Activated T-helper 1 cell treated with anti-CD3 and anti-CD28 coated beads, Interleukin-12 subunit alpha, Interleukin-12 subunit beta, Interleukin-2, Interleukin-4 antibody, amounts not matched to agents 30 ng/mL and 10 ng/mL and 1 ng/mL, durations not matched to agents 14 hours and 24 hours and 36 hours (primary cell): ENCODE results near the gene RBM20. TPM values are rescaled to one million over a fixed set of nuclear protein-coding genes. Genes with fewer than 3 reads are reported as not detected.

ENCODE experiments used
- DNase-seq: peaks from one replicate; pipeline ENCODE4 v3.0.0; 2021; ENCODE audit warnings: low spot score
- H3K27ac Mint-ChIP-seq: one replicate; pipeline ENCODE4 v1.8.0; 2021; ENCODE audit warnings: mild to moderate bottlenecking, mixed read lengths
- H3K27me3 Mint-ChIP-seq: one replicate; pipeline ENCODE4 v1.8.0; 2022; ENCODE audit warnings: mild to moderate bottlenecking, moderate library complexity, mixed read lengths; ENCODE audit not compliant: insufficient read depth
- H3K36me3 Mint-ChIP-seq: one replicate; pipeline ENCODE4 v1.8.0; 2021; ENCODE audit warnings: low read depth, mixed read lengths
- H3K4me1 Mint-ChIP-seq: one replicate; pipeline ENCODE4 v1.8.0; 2021; ENCODE audit warnings: low read depth, mixed read lengths
- H3K4me3 Mint-ChIP-seq: one replicate; pipeline ENCODE4 v1.8.0; 2021; ENCODE audit warnings: mild to moderate bottlenecking, moderate library complexity, mixed read lengths
- H3K9me3 Mint-ChIP-seq: one replicate; pipeline ENCODE4 v1.8.0; 2021; ENCODE audit warnings: mixed read lengths
- intact Hi-C: fragments of 100-400 bp; cut with micrococcal nuclease; formaldehyde crosslinking; loops from one replicate; pipeline ENCODE4 v1.15.1; 2024
- total RNA-seq: library from RNA; stranded (reverse); gene quantifications from 2 replicates; pipeline ENCODE4 v1.2.3, GENCODE V29; 2022

RBM20 gene
- total RNA-seq, 1 donor from 2014 or later: not detected

- intact Hi-C loops: no loop called here
- no peak overlapping the region for H3K27ac Mint-ChIP-seq
Observed at GRCh38 chr10:110644598-110645462, 694 bp downstream of the RBM20 start.

GRCh38 chr10:110646417-110647135 is 2.4 kb downstream of the RBM20 start:
- Mint-ChIP-seq H3K4me3 (peak overlapping the region; percentile 9), H3K27me3 (peaks cover 68% of the 10 kb centered on the region), H3K9me3 (no peaks in the 10 kb centered on the region), H3K36me3 (peaks cover 6% of the 10 kb centered on the region), H3K27ac (no peak overlapping the region), H3K4me1 (peaks cover 25% of the 10 kb centered on the region)
- DNase-seq: no peak
- intact Hi-C loops: no loop called here

More at GRCh38 chr10:110644598-110645462, 694 bp downstream of the RBM20 start:
- Mint-ChIP-seq H3K27me3 (peaks cover 69% of the 10 kb centered on the region), H3K4me3 (peak overlapping the region; percentile 75), H3K4me1 (peaks cover 27% of the 10 kb centered on the region), H3K36me3 (peaks cover 6% of the 10 kb centered on the region), H3K9me3 (no peaks in the 10 kb centered on the region)
- no peak for DNase-seq

- H3K27ac Mint-ChIP-seq: no peak overlapping the region
- no peak overlapping the region for H3K4me3 Mint-ChIP-seq
- H3K36me3 Mint-ChIP-seq: peaks cover 6% of the 10 kb centered on the region
- H3K9me3 Mint-ChIP-seq: no peaks in the 10 kb centered on the region
- H3K4me1 Mint-ChIP-seq: peaks cover 30% of the 10 kb centered on the region
- intact Hi-C loops: no loop called here
- DNase-seq: no peak
- H3K27me3 Mint-ChIP-seq: peaks cover 63% of the 10 kb centered on the region
Observed at GRCh38 chr10:110647136-110647430, 2.9 kb downstream of the RBM20 start.

GRCh38 chr10:110648692-110649346 is 4.7 kb downstream of the RBM20 start:
- peaks cover 2% of the 10 kb centered on the region for H3K36me3 Mint-ChIP-seq
- DNase-seq: no peak
- intact Hi-C loops: no loop called here
- peaks cover 31% of the 10 kb centered on the region for H3K4me1 Mint-ChIP-seq
- H3K27me3 Mint-ChIP-seq: peaks cover 49% of the 10 kb centered on the region
- H3K4me3 Mint-ChIP-seq: no peak overlapping the region
- H3K27ac Mint-ChIP-seq: no peak overlapping the region
- no peaks in the 10 kb centered on the region for H3K9me3 Mint-ChIP-seq

- no peak overlapping the region for H3K4me3 Mint-ChIP-seq
- no peak for DNase-seq
- H3K4me1 Mint-ChIP-seq: peaks cover 31% of the 10 kb centered on the region
- no peaks in the 10 kb centered on the region for H3K9me3 Mint-ChIP-seq
- intact Hi-C loops: loop anchor here (2.0 kb wide), 1 partner anchor 33 kb away; no protein-coding TSS in a partner anchor
- no peak overlapping the region for H3K27ac Mint-ChIP-seq
- H3K36me3 Mint-ChIP-seq: peaks cover 2% of the 10 kb centered on the region
- peaks cover 51% of the 10 kb centered on the region for H3K27me3 Mint-ChIP-seq
Observed at GRCh38 chr10:110649347-110650264, 5.5 kb downstream of the RBM20 start.

GRCh38 chr10:110650265-110650668 is 6.1 kb downstream of the RBM20 start:
- Mint-ChIP-seq H3K27me3 (peaks cover 44% of the 10 kb centered on the region), H3K36me3 (no peaks in the 10 kb centered on the region), H3K4me3 (no peak overlapping the region), H3K9me3 (no peaks in the 10 kb centered on the region), H3K27ac (no peak overlapping the region), H3K4me1 (peaks cover 24% of the 10 kb centered on the region)
- intact Hi-C loops: loop anchor here (2.0 kb wide), 1 partner anchor 33 kb away; no protein-coding TSS in a partner anchor
- no peak for DNase-seq

- H3K9me3 Mint-ChIP-seq: no peaks in the 10 kb centered on the region
- DNase-seq: no peak
- peaks cover 40% of the 10 kb centered on the region for H3K27me3 Mint-ChIP-seq
- H3K4me3 Mint-ChIP-seq: no peak overlapping the region
- intact Hi-C loops: loop anchor here (2.0 kb wide), 1 partner anchor 34 kb away; no protein-coding TSS in a partner anchor
- peak overlapping the region; percentile 27 for H3K27ac Mint-ChIP-seq
- H3K4me1 Mint-ChIP-seq: peaks cover 24% of the 10 kb centered on the region
- H3K36me3 Mint-ChIP-seq: no peaks in the 10 kb centered on the region
Observed at GRCh38 chr10:110651044-110651958, 7.2 kb downstream of the RBM20 start.

GRCh38 chr10:110652475-110653118 is 8.5 kb downstream of the RBM20 start:
- H3K4me3 Mint-ChIP-seq: no peak overlapping the region
- no peaks in the 10 kb centered on the region for H3K9me3 Mint-ChIP-seq
- H3K4me1 Mint-ChIP-seq: peaks cover 24% of the 10 kb centered on the region
- intact Hi-C loops: no loop called here
- no peaks in the 10 kb centered on the region for H3K36me3 Mint-ChIP-seq
- DNase-seq: no peak
- peaks cover 34% of the 10 kb centered on the region for H3K27me3 Mint-ChIP-seq
- H3K27ac Mint-ChIP-seq: no peak overlapping the region

- peaks cover 24% of the 10 kb centered on the region for H3K4me1 Mint-ChIP-seq
- DNase-seq: no peak
- peaks cover 30% of the 10 kb centered on the region for H3K27me3 Mint-ChIP-seq
- no peaks in the 10 kb centered on the region for H3K9me3 Mint-ChIP-seq
- intact Hi-C loops: no loop called here
- H3K4me3 Mint-ChIP-seq: no peak overlapping the region
- H3K36me3 Mint-ChIP-seq: no peaks in the 10 kb centered on the region
- H3K27ac Mint-ChIP-seq: no peak overlapping the region
Observed at GRCh38 chr10:110655320-110655719, 11.2 kb downstream of the RBM20 start.

GRCh38 chr10:110656612-110657011 is 12.5 kb downstream of the RBM20 start:
- DNase-seq: no peak
- H3K4me1 Mint-ChIP-seq: peaks cover 22% of the 10 kb centered on the region
- intact Hi-C loops: no loop called here
- H3K27ac Mint-ChIP-seq: no peak overlapping the region
- no peaks in the 10 kb centered on the region for H3K36me3 Mint-ChIP-seq
- no peaks in the 10 kb centered on the region for H3K9me3 Mint-ChIP-seq
- no peak overlapping the region for H3K4me3 Mint-ChIP-seq
- peaks cover 24% of the 10 kb centered on the region for H3K27me3 Mint-ChIP-seq

- no peak for DNase-seq
- peaks cover 24% of the 10 kb centered on the region for H3K27me3 Mint-ChIP-seq
- H3K27ac Mint-ChIP-seq: no peak overlapping the region
- intact Hi-C loops: no loop called here
- H3K36me3 Mint-ChIP-seq: no peaks in the 10 kb centered on the region
- H3K9me3 Mint-ChIP-seq: no peaks in the 10 kb centered on the region
- no peak overlapping the region for H3K4me3 Mint-ChIP-seq
- H3K4me1 Mint-ChIP-seq: peaks cover 12% of the 10 kb centered on the region
Observed at GRCh38 chr10:110657973-110658691, 14.0 kb downstream of the RBM20 start.
